ENCODE measurements around the gene SLC66A3.

Gene SLC66A3

DNA sequence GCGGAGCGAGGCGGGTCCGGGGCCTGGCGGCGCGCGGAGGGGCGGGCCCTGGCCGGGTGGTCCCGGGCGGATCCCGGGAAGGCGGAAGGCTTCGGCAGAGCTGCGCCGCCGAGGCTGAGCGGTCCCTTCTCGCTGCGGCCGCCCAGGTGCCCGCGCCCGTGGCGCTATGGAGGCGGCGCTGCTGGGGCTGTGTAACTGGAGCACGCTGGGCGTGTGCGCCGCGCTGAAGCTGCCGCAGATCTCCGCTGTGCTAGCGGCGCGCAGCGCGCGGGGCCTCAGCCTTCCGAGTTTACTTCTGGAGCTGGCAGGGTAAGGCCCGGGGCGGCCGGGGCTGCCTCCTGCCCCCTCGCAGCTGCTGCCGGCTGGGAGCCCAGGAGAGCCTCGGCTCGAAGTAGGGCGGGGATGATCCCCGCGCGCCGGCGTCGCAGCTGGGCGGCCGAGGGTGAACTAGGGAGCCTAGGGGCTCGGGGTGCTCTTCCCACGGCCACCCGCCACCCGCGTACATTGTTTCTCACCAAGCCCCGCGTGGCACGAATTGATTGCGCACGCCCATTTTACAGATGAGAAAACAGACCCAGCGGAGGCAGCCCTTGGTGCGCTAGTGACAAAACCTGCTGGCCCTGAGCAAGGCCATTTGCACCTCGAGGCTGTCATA lies at the start of gene SLC66A3:
SLC66A3 (plus strand) TSS at position 87 of the 655 bp plus-strand sequence; CDS start at position 167, 80 bp downstream.
- no peak for DNase-seq

DNA sequence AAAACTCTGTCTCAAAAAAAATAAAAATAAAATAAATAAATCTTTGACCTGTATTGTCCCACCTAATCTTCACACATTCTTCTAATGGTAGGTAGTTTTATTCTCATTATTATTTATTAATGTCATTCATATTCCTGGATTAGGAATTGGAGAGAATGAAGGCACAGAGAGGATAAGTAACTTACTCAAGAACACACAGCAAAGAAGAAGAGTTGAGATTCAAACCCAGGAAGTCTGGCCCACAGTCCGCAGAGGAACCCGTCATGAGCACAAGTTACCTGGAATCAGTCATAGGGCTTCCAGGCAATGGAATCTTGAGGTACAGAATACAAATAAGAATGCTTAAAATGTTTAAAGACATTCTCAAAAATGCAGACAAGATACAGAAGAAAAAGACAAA lies 46.3 kb upstream of the SLC66A3 start:
- no peak for DNase-seq

DNA sequence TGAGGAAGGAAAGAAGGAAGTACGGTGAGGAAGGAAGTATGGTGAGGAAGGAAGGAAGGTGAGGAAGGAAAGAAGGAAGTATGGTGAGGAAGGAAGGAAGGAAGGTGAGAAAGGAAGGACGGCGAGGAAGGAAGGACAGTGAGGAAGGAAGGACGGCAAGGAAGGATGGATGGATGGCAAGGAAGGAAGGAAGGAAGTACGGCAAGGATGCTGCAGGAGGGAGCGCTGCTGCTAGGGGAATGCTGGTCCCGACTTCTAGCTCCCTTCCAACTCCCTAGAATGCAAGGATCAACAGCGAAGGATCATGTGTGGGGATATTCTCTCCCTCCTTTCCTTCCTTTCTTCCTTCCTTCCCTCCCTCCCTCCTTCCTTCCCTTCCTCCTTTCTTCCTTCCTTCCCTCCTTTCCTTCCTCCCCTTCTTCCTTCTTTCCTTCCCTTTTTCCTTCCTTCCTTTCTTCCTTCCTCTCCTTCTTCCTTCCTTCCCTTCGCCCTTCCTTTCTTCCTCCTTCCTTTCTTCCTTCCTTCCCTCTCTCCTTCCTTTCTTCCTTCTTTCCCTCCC lies 42.3 kb upstream of the SLC66A3 start:
- no peak for DNase-seq

- no peak for DNase-seq
Measured at GRCh38 chr2:11117776-11118175, 37.5 kb upstream of the SLC66A3 start.

DNA sequence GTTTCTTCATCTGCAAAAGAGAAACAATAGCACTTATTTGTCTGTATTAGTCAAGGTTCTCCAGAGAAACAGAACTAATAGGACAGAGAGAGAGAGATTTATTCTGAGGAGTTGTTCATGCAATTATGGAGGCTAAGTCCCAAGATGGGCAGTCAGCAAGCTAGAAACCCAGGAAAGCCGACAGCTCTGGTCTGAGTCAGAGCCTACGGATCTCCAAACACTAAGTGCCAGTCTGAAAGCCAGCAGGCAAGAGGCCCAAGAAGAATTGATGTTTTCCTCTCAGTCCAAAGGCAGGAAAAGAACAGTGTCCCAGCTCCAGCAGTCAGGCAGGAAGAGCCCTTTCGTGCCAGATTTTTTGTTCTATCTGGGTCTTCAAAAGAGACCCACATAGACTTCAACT lies 36.5 kb upstream of the SLC66A3 start:
- no peak for DNase-seq

DNA sequence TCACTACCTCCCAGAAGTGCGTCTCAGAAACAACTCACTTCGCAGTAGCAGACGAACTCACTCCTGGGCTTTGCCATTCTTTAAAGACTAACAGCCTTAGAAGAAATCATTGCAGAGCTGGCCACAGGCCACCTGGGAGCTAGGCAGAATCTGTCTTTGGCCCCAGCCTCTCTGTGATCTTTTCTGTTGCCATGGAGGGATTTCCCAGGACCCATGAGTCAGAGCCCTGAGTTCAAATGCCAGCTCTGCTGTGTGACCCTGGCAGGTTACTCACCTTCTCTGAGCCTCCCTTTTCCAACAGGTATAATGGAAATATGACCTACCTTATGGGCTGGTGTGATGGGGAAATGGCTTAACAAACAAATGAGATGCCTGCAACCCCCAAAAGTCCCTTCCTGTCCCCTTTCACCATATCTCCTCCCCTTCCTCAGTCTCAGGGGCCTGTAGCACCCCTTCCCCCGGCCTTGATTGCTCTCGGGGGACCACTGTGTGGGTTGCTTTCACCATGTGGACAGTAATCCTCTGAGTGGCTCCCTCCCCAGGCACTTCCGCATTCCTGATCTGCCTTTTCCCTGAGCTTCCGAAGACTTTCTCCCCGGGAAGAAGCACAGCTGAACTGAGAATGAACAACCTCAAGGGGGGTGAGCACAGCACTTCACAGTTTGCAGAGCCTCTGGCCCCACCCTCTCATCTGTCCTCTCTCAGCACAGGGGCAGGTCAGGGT lies 34.0 kb upstream of the SLC66A3 start:
- DNase-seq, result no peak

DNA sequence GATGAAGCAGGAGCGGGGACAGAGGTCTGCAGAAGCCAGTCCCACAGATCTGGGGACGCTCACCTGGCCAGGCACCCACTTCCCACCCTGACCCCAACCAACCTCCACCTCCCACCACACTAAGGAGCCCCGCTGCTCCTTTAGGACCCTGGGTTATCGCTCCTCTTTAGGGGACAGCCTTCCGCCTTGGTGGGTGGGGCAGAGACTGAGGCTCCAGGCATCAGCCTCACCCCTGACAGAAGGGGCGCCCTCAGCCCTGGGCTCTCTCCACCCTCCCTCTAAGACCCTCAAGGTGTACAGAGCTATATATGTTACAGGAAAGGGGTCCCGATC lies 33.5 kb upstream of the SLC66A3 start:
- DNase-seq, result no peak

GRCh38 chr2:11122380-11122779 lies 32.9 kb upstream of the SLC66A3 start:
- no peak for DNase-seq

- no peak for DNase-seq
Measured at GRCh38 chr2:11123001-11123809, 32.1 kb upstream of the SLC66A3 start.

GRCh38 chr2:11123856-11124759 lies 31.2 kb upstream of the SLC66A3 start:
- peak; percentile 78 to 82 for DNase-seq

DNA sequence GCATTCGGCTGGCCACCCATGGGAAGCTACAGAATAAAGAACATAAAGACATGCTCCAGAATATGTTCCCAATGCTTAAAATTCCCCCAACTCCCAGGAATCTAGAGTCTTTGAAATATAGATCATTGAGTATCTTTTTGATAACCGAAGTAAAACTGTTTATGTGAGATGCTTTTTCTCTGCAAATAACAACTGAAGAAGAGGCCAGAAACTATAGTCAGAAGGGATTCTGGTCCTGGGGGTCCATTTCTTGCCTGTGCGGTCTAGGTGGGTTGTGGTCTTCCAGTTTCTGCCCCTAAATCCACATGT lies 30.6 kb upstream of the SLC66A3 start:
- no peak for DNase-seq

DNA sequence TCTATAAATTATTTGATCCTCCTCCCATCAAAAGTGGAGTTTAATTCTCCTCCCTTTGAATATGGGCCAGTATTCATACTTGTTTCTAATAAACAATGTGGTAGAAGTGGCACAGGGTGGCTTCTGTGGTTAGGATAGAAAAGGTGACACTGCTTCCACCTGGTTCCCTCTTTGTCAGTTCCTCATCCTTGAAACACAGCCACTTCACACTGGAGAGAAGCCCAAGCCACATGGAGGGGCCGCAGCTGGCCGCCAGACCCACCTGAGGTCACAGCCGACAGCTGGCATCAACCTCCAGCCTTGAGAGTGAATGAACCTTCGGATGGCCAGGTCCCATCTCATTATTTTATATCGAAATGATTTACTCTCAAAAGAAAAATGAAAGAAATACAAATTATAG lies 27.5 kb upstream of the SLC66A3 start:
- DNase-seq, result no peak

DNA sequence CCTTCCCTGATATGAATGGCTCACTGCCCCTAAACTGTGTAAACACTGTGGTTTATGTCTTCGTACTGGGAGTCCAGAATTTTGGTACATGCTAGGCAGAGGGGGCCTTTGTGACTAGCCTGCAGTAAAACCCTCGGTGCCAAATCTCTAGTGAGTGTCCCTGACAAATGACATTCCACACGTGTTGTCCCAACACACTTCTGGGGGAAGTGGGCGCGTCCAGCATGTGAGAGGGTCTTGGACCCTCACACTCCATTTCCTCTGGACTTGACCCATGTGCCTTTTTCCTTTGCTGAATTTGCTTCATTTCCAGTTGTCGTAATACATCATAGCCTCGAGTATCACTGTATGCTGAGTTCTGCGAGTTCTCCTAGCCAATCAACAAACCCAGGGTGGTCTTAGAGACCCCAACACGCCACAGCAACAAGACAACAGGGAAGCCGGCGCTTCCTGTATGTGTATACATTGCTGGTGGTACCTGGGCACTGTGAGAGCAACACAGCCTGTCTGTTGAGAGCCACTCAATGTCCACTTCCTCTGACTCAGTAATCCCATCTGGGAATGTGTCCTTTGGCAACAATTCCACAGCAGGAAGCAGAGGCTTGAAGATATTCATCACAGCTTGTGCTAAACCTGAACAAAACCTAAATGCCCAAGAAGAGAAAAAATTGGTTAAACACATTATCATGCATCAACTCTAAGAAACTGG lies 26.9 kb upstream of the SLC66A3 start:
- DNase-seq, result no peak

DNA sequence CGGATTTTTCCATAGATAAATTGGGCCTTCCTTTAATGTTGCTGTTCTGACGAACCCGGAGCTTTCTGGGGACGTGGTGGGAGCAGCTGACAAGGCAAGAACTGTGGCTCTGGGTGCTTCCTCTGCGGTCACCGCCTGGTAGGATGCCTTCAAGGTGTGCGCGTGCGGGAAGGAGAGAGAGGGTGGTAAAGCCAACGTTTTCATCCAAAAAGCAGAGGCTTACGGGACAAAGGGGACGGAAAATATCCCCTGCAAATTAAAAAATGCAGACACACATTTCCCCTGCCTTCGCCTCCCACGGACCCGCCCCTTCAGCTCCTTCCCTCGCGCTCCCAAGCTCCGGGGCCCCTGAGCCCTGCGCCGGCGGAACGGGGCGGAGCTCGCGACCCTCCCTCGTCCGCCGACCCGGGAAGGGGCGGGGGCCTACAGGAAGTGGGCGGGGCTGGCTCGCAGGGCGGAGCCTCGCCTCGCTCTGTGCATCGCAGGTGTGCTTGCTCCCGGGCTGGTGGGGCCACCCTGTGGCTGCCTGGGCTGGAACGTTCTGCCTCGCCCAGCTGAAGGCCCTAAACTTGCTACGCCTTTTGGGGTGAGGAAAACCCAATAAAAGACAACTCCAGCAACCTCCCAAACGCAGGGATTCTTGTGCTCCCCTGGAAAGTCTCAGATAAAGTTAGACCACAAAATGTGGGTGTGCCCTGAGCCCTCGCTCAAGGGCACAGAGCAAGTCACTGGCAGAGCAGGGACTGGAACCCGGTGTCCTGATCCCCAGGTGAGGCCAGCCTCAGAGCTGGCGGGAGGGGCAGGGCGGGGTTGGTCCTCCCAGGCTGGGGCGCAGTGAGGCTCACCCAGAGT lies 25.4 kb upstream of the SLC66A3 start:
- DNase-seq, result peak; percentile 55 to 75

DNA sequence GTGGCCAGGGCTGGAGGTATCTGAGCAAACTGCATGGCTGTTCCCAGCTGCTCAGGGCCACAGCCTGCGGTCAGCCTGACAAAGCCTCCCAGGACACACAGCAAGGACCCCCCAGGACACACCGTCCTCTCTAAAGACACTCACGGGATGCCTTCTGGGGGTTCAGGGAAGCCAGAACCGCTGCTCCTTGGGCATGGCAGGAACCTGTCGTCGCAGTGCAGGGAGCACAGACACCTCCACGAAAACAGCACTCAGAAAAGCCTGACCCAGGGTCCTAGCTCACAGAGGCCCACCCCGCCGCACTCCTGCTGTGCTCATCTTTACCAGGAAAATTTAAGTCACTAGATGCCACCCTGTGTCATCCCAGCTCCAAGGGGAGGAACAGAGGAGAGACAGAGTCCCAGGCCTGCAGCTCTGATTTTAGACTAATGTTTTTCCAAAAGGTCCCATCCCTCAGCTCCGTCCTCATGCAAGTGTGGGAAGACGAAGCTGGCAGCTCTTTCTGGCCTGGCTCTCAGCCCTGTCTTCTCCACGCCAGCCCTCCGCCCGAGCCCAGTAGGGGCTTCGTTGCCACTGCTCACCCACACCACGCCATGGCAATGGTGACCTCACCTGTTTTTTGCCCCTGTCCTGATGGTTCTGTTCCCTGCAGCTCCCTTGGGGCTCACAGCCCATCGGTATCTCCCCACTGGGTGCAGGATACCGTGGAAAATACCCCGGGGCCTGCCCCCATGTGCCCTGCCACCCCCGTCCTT lies 23.9 kb upstream of the SLC66A3 start:
- no peak for DNase-seq

DNA sequence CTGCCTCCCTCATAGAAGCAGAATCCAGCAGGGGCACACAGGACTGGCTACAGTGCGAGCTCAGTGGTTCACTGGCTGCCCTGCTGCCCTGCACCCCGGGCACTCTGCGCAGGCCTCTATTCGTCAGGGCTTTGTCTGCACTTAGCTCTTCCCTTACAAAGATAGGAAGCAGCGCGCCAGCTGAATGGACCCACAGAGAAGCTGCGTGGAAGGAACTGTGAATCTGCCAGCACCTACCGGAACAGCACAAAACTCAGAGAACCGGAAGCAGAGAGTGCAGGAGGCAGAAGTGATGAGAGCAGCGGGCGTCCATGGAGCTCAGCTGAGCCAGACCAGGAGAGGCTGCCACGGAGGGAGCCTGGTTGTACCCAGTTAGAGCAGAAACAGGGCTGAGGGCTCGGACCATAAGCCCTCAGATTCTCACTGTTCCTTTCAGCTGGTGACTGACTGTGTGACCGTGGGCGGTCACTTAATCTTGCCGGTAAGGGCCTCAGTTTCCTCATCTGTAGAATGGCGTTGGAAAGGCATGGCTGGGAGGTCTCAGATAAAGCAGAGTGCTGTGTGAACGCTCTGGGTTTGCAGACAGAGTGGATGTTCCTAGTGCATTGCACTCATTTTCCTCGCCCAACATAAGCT lies 23.1 kb upstream of the SLC66A3 start:
- no peak for DNase-seq

GRCh38 chr2:11133238-11133935 lies 21.9 kb upstream of the SLC66A3 start:
- DNase-seq, result no peak

DNA sequence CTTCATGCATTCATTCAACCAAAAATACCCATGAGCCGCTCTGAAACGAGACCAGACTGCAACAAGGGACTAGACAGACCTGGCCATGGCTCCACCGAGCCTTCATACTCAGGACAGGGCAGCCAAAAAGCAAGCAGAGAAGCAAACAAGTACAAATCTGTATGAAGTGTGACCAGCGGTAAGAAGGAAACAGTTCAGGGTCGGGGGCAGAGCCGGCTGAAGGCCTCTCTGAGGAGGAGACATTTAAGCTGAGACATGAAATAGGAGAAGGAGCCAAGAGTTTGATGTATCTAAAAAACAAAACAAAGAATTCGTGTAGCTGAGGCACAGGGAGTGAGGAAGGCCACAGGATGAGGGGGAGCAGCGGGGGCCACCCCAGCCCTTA lies 21.3 kb upstream of the SLC66A3 start:
- DNase-seq, result no peak

DNA sequence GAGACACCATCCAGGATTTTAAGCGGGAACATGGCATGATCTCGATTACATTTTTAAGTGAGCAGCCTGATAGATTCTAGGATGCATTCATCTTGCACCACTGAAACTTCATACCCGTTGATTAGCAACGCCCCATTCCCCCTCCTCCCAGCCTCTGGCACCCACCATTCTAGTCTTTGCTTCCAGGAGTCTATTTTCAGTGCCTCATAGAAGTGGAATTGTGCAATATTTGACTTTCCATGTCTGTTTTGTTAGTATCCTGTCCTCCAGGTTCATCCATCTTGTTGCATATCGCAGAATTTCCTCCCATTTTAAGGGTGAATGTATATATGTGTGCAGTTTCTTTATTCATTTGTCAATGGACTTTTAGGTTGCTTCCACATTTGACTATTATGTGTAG lies 20.9 kb upstream of the SLC66A3 start:
- no peak for DNase-seq
